Measurements from ENCODE around the gene RBP3. TPM values are rescaled to one million over a fixed set of nuclear protein-coding genes. Genes with fewer than 3 reads are reported as not detected.

Gene RBP3
- total and polyA plus RNA-seq, 8 donors = 0.07 to 0.14 (median 0.09) TPM; not detected in 5

- intact Hi-C loops (cut with DNase I) = no loop called here
- no peaks in the 10 kb centered on the region for H3K9me3 ChIP-seq
- TF ChIP-seq CTCF (IDR thresholded peaks at IDR 0.05) = no peak
- no peaks in the 10 kb centered on the region for H3K27me3 ChIP-seq
- H3K4me3 ChIP-seq = no peak overlapping the region
- H3K36me3 ChIP-seq = no peaks in the 10 kb centered on the region
- peaks cover 6 to 7% of the 10 kb centered on the region in 2 donors for H3K4me1 ChIP-seq
- H3K27ac ChIP-seq = no peak overlapping the region
- DNase-seq (peak in 1 of 4 donors; percentile 45), ATAC-seq (peak; percentile 77)
Observed at GRCh38 chr10:47406870-47407691, 58.9 kb downstream of the RBP3 start.

Other genes starting within 250 kb of the RBP3 start
- 10 to 100 TPM in 1 of 2 donors, 1 to 10 TPM in 1; 9.4 to 35.2 TPM for gene GDF10, start 48.2 kb upstream of the RBP3 start, total RNA-seq
- gene GDF10, start 48.2 kb upstream of the RBP3 start, polyA plus RNA-seq (ENCODE audit: insufficient read length in 6 of 6) = 100 to 1,000 TPM in 4 of 6 donors, 10 to 100 TPM in 2; 93.0 to 169 (median 111) TPM
- not detected for gene GDF2, start 25.9 kb upstream of the RBP3 start, total RNA-seq
- under 1 TPM; 0.20 to 0.39 (median 0.23) TPM for gene GDF2, start 25.9 kb upstream of the RBP3 start, polyA plus RNA-seq (ENCODE audit: insufficient read length in 6 of 6)
- under 1 TPM; 0.38 to 0.73 TPM for gene ZNF488, start 35.9 kb downstream of the RBP3 start, total RNA-seq
- 1 to 10 TPM; 1.6 to 3.1 (median 2.3) TPM for gene ZNF488, start 35.9 kb downstream of the RBP3 start, polyA plus RNA-seq (ENCODE audit: insufficient read length in 6 of 6)
- 1 to 10 TPM; 3.0 to 7.7 TPM for gene ANXA8, start 135.8 kb downstream of the RBP3 start, total RNA-seq
- gene ANXA8, start 135.8 kb downstream of the RBP3 start, polyA plus RNA-seq (ENCODE audit: insufficient read length in 6 of 6) = 1 to 10 TPM in 5 of 6 donors, under 1 TPM in 1; 1.00 to 3.0 (median 2.3) TPM
- gene FAM25G, start 143.3 kb downstream of the RBP3 start, total RNA-seq = not detected
- gene FAM25G, start 143.3 kb downstream of the RBP3 start, polyA plus RNA-seq (ENCODE audit: insufficient read length in 6 of 6) = not detected
- gene AGAP9, start 175.3 kb downstream of the RBP3 start, total RNA-seq = 1 to 10 TPM; 6.3 to 7.8 TPM
- 10 to 100 TPM in 5 of 6 donors, 1 to 10 TPM in 1; 7.8 to 45.9 (median 24.5) TPM for gene AGAP9, start 175.3 kb downstream of the RBP3 start, polyA plus RNA-seq (ENCODE audit: insufficient read length in 6 of 6)